Stimulated activated CD4-positive, alpha-beta T cell treated with anti-CD3 and anti-CD28 coated beads, Interleukin-12 subunit alpha, Interleukin-12 subunit beta, amount 100 ng/mL, for 4 hours (primary cell): ENCODE measurements around the gene FOXN4.
A peak's percentile ranks its signal among the peaks of the same experiment; 100 is the strongest.

ENCODE experiments used
- DNase-seq: peaks from one replicate; pipeline ENCODE4 v3.0.0-alpha.2; 2020

Gene FOXN4

DNA sequence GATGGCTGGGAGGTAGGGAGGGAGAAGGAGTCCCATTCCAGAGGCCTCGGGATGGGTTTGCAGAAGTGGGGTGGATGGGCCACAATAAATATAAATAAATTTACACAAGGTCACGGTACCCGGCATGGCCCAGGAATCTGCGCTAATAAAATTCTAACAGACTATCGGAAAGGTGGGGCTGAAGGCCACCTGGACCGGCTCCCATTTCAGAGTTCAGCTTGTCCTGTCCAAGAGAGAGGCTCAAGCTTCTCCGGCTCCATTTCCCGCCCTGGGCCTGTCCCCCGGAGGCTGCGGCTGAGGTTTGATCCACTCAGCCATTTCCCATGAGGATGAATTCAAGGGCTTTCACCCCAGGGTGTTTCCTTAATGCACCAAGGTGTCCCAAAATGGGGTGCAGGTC, 30.2 kb downstream of the FOXN4 start:
- DNase-seq: no peak

DNA sequence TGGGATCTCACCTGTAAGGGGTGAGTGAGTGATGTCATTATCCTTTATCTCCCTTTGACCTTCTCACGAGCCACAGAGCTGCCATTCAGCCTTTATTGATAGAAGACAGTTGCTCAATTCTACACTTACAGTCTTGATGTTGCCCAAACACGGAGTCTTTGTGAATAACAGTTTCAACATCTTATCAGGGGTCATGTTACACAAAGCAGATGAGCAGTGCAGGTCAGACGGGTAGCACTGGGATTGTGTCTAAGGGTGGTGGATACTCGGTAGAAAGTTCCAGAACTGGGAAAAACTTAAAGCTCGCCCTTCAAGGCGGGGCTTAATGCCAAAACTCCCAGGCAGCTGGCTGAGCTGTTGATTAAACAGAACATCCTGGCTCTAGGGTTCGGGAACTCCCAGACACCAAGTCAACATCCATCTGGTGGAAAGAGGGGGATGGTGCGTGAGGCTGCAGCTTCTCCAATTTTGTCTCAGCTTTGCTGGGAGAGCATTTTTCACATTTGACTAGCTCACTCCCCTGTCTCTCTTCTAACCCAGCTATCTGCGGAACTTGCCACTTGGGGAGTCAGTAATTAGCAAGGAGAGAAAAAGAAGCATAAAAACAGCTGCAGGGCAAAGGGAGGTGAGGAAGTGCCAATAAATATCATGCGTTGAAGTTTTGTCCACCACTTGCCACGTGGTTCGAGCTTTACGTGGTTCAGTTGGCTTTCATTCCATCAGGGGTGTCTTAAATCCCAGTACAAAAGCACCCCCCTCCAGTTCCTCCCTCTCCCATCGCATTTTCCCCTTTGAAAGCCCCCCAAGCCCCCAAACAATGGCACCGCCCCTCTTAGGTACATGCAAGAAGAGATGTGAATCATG, 31.0 kb downstream of the FOXN4 start:
- DNase-seq: no peak

DNA sequence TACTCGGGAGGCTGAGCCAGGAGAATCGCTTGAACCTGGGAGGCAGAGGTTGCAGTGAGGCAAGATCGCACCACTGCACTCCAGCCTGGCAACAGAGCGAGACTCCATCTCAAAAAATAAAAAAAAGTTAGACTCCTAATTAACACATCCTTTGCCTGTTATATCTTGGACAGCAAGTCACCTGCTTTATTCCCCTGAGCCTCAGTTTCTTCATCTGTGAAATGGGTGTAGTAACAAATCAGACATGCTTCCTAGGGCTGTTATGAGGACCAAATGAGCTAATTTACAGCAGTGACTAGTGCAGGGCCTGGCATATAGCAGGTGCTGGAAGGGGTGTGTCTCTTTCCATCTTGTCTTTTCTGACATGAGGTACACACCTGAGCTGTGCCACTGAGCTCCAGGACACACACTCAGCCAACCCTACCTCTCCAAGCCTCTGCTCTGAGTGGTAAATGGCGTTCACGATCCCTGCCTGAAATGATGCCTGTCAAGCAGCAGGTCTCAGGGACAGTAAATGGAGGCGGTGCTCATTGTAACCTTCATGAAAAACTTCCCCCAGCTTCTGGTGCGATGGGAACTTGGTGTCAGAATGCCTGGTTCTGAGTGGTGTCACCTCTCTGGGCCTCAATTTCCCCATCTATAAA, 31.7 kb downstream of the FOXN4 start:
- no peak for DNase-seq

DNA sequence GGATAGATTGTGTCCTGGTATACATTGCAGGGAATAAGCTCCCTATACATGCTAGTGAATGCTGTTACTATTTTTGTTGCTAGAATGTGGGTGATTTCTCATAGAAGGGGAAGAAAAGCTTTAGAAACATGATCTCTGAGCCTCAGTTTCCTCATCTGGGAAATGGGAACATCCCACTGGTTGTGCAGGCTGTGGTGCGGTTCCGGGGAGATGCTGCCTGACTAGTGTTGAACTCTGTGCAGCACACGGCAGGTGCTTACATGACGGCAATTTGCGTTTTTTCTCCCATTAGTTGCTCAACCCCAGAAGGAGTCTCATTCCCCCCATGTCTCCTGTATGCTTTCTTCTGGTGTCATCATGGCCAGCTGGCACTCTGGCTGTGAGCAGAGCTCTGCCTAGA, 32.9 kb downstream of the FOXN4 start:
- no peak for DNase-seq

DNA sequence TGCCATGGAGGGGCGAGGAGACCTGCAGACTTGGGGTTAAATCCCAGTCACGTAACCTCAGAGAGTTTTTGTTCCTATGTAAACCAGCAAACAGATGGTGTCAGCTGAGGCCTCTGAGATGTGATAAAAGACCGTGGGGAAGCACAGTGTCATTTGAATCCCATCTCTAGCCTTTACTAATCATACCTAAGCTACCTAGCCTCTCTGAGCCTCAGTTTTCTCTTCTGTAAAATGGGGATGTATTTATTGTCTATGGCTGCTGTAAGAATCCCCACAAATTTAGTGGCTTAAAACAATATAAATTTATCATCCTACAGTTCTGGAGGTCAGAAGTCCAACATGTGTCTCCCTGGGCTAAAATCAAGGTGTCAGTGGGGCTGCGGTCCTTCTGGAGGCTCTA, 33.9 kb downstream of the FOXN4 start:
- DNase-seq: no peak

DNA sequence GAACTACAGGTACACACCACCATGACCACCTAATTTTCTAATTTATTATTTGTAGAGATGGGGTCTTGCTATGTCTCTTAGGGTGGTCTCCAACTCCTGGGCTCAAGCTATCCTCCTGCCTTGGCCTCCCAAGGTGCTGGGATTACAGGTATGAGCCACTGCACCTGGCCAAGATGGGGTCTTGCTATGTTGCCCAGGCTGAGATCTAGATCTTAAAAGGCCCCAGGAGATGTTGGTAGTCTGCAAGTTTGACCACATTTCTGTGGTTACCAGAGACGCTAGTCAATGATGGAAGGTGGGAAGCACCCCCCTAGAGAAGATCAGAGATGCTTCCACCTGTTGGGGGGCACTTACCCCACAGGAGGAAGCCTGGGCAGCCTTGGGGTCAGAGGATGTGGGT, 34.7 kb downstream of the FOXN4 start:
- no peak for DNase-seq

DNA sequence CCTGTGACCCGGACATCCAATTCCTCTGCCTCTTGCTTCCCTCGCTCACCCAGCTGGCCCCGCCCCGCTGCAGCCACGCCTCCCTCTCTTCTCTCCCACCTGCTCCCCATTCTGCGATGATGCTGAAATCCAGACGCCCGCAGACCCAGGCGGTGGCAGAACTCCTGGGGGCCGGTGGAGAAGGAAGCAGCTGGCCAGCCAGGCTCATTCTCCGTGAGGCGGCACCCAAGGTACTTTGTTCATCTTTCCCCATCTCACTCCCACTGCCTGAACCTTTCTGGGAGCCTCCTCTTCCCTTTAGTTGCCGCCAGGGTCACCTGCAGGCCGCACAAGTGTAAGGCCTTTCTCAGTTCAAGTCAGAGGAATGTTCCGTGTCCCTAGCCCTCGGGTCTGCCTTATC, 35.7 kb downstream of the FOXN4 start:
- DNase-seq: no peak

DNA sequence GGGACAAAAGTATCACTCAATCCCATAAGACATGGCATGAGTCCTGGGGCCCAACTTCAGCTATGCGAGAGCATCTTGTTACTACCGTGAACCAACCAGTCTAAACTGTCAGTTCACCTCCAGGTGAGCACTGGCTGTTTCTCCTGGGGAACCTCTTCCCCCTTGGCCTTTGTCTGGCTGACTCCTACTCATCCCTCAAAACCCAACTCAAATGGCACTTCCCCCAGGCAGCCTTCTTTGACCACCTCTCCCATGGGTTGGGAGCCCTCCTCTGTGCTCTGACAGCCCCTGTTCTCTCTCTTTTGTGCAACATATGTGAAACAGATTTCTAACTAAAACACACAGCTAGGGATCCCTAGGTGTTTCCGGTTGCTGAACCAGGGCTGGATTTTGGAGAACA, 37.7 kb downstream of the FOXN4 start:
- no peak for DNase-seq

DNA sequence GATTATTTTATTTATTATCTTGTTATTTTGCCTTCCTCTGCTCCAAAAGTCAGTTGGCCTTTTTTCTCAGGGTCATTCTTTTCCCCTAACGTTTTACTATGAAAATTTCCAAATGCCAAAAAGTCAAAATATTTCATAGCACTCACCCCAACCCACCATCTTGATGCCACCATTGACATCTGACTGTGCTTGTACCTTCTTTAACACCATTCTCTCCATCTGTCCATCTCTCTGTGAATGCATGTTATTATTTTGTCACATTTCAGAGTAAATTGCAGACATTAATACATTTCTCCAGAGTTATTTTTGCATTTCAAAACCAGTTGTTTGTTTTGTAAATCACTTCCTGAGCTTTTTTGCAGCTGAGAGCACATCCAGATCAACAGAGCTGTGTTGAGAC, 38.6 kb downstream of the FOXN4 start:
- no peak for DNase-seq

DNA sequence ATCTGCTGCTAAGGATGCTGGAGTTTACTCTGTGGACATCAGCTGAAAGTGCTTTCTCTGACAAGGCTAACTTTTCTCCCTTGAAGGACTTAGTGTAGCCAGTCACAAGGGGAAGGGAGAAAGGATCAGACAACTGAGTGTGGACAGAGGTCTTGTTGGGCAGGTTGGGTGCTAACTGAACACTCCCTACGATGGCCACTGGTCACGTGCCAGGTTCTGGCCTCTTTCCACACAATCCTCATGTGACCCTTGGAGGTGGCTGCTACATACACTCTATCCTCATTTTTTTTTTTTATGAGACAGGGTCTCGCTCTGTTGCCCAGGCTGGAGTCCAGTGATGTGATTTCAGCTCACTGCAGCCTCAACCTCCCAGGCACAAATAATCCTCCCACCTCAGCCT, 39.7 kb downstream of the FOXN4 start:
- no peak for DNase-seq

DNA sequence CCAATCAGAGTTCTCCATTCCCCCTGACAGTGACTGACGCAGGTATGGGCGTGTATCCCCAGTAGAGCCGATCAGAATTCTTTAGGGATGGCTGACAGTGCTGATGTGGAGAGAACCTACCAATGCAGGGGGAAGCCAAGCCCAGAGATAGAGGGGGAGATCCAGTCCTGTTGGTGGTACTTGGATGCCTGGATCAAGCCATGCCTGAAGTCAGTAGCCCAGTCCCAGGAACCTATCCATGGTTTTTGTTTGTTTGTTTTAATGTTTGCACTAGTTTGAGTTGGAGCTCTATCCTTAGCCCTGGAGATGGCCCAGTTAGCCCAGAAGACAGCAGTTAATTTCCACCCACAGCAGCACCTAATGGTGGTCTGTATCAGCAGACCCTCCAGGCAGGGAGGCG, 40.2 kb downstream of the FOXN4 start:
- no peak for DNase-seq

DNA sequence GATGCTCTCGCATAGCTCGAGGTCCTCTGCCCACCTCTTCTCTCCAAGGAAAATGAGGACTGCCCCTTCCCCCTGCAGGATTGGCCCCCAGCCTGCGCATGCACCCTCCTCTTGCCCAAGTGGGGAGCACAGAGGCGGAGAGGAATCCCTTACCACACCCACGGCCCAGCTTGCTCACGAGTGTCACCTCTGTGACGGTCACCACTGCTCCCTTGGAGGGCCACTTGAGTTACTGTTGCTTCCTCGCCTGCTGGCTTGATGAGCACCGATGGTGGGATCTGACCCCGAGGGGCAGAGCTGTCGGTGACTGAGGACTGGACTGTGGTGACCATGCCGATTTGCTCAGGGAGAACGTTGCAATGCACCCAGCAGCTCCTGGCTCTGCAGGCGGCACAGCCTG, 41.7 kb downstream of the FOXN4 start:
- no peak for DNase-seq

DNA sequence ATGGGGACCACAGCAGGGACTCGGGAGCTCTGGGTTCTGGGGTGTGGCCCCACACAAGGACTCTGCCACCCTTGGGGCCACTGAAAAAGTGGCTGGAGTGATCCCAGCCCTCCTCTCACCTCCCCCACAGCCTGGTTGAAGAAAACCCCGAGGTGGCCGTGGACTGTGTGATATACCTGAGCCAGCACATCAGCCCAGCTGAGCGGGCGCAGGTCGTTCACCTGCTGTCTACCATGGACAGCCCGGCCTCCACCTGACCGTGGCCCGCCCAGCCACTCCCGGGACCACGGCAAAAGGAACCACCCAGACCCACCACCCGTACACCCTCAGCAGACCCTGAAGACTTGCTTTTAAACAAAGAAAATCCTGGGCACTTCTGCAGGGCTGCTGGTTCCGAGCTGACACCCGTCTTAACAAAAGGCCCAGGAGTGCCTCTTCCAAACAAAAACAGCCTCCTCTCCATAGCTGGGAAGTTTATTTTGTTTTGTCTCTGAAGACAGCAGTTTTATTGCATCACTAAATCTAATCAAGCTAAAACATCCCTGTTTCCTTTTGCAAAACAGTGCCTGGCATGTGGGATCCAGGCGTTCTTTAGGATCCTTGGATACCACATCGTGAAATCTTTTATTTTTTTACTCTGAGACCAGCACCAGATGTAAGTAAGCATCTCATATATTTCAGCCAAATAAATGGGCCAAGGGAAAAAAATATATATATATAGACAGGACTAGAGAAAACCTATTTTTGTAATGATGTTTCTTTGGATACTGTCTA, 42.8 kb downstream of the FOXN4 start:
- DNase-seq: no peak

DNA sequence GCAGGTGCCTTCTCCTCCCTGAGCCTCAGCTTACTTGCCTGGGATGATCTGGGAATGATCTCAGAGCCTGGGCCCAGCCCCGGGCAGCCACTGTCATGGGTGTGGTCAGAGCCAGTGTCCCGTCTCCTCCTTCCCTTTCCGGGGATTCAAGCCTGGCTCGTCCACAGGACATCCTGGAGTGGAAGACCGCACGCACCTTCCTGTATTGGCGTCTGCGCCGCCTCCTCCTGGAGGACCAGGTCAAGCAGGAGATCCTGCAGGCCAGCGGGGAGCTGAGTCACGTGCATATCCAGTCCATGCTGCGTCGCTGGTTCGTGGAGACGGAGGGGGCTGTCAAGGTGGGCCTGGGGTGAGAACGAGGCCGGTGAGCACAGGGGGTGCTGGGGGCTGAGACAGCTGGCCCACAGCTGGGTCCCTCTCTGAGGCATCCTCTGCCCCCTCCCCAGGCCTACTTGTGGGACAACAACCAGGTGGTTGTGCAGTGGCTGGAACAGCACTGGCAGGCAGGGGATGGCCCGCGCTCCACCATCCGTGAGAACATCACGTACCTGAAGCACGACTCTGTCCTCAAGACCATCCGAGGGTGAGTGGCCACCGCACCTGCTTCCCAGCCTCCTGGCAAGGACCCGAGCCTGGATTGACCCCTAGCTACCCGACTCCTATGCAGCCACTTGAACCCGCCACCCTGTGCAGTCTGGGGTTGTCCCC, 44.0 kb downstream of the FOXN4 start:
- no peak for DNase-seq

DNA sequence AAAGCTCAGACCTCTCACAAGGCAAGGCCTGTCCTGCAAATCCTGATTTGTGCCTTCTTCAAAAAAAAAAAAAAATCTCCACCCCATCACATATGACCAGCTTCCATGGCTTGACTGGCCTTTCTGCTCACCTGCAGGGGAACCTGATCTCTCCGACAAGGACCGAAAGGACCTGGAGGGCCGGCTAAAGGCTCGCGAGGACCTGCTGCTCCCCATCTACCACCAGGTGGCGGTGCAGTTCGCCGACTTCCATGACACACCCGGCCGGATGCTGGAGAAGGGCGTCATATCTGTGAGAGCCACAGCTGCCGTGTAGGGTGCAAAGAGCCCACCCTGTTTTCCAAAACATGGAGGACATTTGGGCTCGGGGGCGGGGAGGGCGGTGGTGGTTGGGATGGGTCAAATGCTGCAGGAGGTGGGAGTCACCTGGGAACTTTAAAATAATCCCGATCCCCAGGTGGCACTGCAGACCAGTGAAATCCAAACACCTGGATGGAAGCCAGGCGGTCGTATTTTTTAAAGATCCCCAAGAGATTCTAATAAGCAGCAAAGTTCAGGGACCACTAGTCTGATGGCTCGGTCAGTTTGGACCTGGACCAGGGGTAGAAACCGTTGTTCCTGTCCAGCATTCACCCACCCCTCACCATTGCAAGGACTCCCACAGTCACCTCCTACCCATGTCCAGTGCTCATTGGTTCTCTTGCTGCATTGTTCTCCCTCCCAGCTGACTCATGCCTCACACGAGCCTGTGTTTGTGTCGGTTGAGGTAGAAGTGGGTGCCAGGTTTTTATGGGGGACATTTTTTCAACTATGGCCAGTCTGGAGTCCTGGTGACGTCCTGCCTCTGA, 44.8 kb downstream of the FOXN4 start:
- DNase-seq: peak; percentile 29

DNA sequence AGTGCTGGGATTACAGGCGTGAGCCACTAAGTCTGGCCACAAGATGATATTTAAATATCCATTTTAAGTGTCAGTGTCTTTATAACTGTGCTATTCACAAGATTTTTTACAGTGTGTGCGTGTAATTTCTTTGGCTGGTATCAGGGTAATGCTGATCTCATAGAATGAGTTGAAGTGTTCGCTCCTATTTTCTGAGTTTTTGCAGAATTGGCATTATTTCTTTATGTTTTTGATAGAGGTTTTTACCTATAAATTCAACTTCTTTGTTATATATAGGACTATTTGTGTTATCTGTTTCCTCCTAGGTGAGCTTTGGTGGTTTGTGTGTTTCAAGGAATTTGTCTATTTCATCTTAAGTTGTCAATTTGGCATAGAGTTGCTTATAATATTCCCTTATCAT, 45.6 kb downstream of the FOXN4 start:
- DNase-seq: no peak

DNA sequence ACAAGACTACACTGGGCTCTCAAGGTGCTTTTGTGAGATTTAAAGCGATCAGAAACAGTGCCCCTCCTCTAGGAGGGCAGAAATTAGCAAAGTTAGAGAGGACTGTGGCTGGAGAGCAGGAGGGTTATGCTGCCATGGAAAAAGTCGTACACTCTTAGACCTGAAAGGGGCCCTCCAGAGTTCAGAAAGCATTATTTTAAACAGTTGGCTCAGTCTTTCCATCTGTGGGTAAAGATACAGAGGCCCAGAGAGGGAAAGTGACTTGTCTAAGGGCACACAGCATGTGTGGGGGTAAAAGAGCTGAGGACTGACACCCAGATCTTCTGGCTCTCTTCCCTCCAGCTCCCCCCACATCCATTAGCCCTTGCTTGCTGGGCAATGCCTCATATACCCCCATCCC, 47.1 kb downstream of the FOXN4 start:
- DNase-seq: no peak

DNA sequence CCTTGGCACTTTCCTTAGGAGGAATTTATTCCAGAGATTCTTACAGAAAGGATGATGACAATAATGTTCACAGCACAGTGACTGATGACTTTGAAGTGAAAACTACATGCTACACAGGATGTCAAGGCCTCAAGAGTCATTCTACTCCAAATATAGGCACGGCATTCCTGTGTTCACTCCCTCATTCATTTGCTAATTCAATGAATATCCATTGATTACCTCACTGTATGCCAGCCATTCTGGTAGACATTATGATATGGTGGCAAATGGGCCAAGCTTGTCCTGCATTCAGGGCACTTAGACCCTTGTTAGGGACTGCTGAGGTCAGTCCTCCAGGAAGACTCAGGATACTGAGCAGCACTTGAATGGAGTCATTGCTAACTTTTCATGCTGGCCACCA, 48.0 kb downstream of the FOXN4 start:
- no peak for DNase-seq

DNA sequence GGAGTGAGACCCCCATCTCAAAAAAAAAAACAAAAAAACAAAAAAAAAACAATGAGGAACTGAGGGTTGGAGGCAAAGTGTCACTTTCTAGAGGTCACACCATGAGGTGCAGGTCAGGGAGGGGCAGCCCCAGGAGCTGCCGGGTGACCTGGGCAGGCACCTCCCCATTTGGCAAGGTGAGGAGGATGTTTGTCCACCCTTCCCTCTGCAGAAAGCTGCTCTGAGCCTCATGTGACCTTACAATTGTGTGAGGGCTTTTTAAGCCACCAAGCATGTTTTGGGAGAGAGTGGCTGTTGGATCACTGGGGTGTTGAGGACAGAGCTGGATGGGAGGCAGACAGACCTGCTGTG, 49.6 kb downstream of the FOXN4 start:
- DNase-seq: no peak

DNA sequence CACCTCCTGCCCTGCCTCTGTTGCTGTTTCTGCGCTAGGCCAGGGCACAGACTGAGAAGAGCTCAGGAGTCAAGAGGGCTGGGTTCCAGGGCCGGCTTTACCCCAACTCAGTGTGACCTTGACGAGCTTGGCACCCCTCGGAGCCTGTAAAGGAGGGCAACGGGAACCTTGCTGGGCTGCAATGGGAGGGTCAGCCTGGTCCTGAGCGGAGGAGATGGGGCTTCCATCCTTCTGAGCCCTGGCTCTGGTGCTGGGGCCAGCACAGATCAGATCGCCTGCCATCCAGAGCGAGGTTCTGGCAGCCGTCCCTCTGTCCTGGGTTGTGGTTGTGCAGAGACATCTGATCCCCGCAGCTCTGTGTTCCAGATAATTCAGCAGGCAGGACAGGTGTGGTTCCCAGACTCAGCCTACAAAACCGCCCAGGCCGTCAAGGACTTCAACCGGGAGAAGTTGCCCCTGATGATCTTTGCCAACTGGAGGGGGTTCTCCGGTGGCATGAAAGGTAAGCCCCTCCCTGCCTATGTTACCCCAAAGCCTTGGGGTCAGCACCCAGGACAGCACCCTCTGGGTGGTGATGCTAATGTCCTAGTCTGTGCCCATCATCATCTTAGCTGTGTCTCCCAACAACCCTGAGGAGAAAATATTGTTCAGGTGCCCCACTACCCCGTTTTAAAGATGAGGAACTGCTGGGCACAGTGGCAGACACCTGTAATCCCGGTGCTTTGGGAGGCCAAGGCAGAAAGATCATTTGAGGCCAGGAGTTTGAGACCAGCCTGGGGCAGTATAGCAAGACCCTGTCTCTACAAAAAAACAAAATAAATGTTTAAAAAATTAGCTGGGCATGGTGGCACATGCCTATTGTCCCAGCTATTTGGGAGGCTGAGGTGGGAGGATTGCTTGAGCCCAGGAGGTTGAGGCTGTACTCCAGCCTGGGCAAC, 50.2 kb downstream of the FOXN4 start:
- no peak for DNase-seq

DNA sequence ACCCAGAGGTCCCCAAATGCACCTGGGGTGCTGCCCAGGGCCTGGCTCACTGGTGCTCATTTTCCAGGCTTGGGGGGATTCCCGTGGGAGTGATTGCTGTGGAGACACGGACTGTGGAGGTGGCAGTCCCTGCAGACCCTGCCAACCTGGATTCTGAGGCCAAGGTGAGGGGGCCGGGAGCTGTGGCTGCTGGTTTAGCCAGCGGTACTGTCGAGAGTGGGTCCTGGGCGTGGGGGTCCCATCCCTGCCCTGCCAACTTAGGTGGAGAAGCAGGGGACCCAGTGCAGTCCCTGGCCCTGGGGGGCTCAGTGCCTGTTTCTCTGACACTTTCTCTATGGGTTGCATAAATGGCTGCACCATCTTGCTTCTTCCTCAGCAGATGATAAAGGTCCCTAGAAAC, 50.9 kb downstream of the FOXN4 start:
- no peak for DNase-seq
